GM19372 (cell line): Measurements from ENCODE around the gene CDH15.
"Not testable (repeated sequence)": the region's sequence is repeated elsewhere in the genome, so short reads cannot be mapped to it uniquely, and the experiment has no call there.

Experiments
- ATAC-seq: cut with Tn5 transposase; IDR thresholded peaks from one replicate; pipeline ENCODE4 v1.9.1; 2021; ENCODE audit warnings: mild to moderate bottlenecking, low read depth, moderate library complexity; ENCODE audit not compliant: unreplicated experiment

Gene CDH15

DNA sequence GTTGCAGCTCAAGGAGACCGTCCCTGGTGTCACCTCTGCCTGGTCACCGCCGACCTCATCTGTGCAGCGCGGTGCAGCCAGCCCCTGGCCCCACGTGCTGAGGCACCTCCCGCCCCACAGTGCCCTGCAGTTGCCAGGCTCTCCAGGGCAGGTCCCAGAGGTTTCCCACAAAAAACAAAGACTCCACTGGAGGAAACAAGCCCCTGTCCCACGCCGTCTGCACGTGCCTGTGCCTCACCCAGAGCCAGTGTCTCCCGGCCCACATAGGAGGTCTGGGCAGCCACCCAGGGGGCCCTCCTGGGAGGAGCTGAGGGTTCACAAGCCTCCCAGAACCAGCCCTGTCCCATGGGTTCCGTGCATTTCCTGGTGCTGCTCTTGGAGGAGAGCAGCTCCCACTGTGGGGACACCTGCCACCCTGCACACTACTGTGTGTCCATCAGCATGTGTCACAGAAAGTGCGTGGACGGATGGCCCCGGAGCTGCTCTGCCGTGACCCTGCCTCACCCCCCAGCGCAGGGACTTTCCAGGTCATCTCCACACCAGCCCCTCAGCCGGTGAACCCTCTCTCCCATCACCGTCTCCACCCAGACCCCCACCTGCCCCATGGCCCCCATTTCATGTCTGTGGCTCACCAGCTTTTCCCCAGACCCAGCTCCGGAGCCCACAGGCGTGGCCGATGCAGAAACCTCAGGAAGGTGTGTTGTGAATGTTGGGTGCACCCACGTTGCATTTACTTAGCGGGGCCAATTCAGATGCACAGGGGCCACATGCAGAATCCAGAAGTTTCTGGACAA is 17.0 kb upstream of the CDH15 start:
- no peak for ATAC-seq

GRCh38 chr16:89155184-89155679 is 16.3 kb upstream of the CDH15 start:
- ATAC-seq: no peak

DNA sequence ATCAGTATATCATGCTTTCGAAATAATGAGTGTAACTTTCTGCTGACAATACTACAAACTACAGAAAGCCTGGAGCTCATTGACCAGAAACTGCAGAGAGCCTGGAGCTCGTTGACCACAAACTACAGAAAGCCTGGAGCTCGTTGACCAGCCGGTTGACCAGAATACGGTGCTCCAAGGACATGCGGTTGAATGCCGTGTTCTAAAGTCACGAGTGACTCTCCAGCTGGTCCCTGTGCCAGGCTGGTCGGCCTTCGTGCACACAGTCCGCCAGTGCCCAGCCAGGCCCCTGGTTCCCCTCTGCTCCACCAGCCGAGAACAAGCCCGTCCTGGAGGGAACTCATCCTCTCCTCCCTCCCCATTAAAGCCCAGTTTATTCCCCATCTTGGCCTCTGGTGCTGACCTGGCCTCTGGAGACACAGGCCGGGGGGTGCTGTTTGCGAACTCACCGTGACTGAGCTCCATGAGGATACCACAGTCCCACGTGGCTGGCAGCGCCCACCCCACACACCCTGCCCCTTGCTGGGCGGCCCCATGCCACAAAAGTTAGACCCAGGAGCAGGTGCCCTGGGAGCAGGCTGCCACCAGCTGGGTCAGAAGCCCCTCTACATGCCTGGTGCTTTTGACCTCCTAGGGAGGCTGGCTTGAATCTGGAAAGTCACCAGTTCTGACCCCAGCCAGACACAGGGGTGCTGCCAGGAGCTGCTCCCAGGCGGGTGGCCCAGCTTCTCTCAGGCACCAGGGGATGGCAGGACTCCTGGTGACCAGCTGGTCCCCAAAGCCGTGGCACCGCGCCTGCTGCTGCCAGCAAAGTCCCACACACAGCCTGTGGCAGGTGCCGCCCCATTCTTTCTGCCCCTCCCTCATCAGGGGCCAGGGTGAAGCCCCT is 15.5 kb upstream of the CDH15 start:
- ATAC-seq: no peak

- no peak for ATAC-seq
These were observed 14.6 kb upstream of the CDH15 start for GRCh38 chr16:89156740-89157645.

DNA sequence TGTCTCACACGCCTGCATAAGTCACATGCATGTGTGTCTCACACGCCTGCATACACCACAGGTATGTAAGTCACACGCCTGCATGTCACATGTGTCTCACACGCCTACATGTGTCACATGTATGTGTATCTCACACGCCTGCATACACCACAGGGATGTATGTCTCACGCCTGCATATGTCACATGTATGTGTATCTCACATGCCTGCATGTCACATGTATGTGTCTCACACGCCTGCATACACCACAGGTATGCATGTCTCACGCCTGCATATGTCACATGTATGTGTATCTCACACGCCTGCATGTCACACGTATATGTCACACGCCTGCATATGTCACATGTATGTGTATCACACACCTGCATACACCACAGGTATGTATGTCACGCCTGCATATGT is 13.8 kb upstream of the CDH15 start:
- no peak for ATAC-seq

DNA sequence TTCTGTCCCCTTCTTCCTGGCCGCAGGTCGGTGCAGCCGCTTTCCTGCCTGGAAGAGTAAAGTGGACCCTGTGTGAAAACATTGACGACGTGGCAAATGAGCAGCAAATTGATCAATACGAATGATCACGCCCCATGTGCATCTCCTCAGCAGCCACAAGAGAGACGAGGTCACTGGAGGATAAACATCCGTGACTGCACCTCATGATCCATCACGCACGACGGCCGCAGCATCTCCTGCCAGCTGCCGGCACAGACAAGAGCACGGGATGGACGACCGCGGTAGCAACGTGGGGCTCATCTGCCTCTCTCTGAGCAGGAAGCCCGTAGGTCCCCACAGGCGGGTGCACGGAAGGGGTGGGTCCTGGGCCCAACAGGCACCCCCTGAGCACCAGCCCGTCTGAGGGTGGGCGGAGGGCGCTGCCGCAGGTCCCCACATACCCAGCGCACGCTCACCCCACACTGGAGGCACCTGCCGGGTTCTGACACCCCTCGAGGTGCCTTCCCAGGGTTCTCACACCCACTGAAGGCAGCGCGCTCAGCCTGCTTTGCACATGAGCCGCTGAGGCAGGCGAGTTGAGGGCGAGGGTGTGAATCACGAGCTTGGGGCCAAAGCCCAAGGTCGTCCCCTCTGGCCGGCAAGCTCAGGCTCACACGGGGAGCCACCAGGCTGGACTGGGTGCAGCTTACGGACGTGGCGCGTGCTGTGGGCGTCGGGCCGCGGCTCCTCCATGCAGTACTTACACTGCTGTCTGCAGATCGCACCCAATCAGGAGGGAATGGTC is 12.3 kb upstream of the CDH15 start:
- no peak for ATAC-seq

- no peak for ATAC-seq
These were observed 11.6 kb upstream of the CDH15 start for GRCh38 chr16:89159850-89160354.

- no peak for ATAC-seq
These were observed 10.4 kb upstream of the CDH15 start for GRCh38 chr16:89160977-89161701.

GRCh38 chr16:89161763-89162713 is 9.5 kb upstream of the CDH15 start:
- no peak for ATAC-seq

- no peak for ATAC-seq
These were observed 8.3 kb upstream of the CDH15 start for GRCh38 chr16:89163297-89163696.

DNA sequence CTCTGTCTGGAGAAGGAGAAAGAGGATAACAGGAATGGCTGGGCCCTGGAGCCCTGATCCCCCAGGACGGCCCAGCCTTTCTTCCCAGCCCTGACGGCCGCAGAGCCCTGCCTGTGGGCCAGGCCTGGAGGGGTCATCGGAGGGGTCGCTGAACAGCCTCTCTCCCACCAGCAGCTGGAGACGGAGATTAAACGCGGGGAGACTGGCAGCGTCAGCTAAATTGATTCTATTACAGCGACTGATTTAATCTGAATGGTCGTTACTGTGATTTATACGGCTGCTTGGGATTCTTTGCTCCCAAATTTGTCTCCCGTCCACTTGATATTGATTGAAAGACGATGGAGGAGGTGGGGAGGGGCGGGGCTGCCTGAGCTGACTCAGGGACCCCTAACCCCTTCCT is 7.1 kb upstream of the CDH15 start:
- ATAC-seq: no peak

DNA sequence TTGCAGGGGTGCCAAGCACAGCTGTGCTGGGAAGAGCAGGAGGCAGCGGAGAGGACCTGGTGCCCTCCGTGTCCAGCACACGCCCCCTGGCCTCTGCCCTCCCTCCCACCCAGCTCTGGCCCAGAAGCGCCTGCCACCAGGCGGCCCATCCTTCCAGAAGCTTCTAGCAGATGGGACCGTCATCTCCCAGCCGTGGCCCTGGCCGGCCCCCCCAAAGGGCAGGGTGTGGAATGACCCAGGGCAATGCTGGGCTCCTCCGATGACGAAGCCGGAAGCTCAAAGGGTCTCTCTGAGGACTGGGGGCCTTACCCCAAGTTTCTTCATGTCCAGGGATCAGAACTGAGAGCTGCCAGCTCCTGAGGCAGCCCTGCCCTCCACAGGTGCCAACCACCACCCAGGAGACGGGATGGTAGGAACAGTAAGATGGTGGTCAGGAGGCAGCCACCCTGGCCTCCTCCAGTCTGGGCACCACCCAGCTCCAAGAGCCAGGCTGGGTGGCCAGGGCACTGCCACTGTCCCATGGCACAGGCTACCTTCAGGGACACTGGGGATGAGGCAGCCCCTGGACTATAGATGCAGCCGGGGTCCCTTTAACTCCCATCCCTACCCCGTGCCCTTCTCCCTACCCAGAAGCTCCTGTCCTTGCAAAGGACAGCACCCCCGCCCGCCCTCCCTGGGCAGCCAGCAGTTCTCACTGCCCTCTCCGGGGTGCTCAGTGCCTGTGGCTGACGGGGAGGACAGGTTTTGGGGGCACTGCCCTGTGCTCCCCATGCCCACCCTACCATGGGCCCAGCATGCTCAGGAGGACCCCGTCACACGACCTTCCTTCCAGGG is 6.5 kb upstream of the CDH15 start:
- no peak for ATAC-seq

DNA sequence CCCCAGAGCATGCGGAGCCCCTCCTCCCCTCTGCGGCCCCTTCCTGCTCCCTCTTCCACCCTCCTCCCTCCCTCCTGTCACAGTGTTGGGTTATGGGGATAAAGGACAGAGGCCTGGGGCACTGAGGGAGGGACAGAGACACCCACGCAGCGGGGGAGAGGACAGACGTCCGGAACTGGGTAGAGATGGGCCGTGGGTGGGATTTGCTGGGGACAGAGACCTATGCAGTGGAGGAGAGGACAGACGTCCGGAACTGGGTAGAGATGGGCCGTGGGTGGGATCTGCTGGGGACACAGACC is 5.9 kb upstream of the CDH15 start:
- not testable (repeated sequence) for ATAC-seq

DNA sequence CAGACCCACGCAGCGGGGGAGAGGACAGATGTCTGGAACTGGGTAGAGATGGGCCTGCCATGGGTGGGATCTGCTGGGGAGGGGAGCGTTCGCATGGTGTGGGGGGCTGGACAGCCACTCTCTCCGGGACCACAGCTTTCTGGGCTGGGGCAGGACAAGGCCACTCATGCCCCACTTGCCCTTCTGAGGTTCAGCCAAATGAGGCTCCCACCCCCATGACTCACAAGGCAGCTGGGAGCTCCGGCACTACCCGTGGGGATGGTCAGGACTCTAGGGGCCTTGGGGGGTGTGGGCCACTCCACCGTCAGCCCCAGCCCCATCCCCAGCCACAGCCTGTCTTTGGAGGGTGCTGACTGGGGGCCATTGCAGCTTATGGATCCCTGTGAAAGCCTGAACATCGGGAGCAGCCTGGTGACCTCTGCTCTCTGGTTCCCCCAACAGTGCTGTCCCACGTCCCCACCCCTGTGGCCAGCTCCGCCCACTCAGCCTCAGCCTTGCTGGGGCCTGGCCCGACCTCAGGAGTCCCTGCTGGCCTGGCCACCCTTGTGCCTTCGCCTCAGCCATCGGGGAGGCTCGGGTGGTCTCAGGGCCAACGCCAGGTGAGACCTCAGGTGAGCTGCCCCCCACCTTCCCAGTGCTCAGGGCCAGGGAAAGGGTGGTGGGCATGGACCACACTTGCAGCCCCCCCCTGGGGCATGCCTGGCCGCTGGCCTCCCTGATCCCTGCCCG is 4.7 kb upstream of the CDH15 start:
- no peak for ATAC-seq

- no peak for ATAC-seq
These were observed 4.1 kb upstream of the CDH15 start for GRCh38 chr16:89167425-89167941.
